Vagina (tissue), 2 donors: Measurements from ENCODE around the gene ITGB3.

Source experiments
- CTCF ChIP-seq, 3 experiments: fragments of 450-650 bp in 2 of 3; fragments of 200-600 bp in 1 of 3; sonication (generic) in 1 of 3; IDR thresholded peaks; one replicate each; pipeline ENCODE4 v1.5.1; 2017 to 2019; ENCODE audit warnings: antibody characterized with exemption in 3 of 3, mild to moderate bottlenecking in 2 of 3, moderate library complexity in 2 of 3
- POLR2A ChIP-seq, 2 donors: fragments of 450-650 bp; IDR thresholded peaks; one replicate each; pipeline ENCODE4 v1.6.1; 2017; ENCODE audit warnings: antibody characterized with exemption in 2 of 2, mild to moderate bottlenecking in 2 of 2, moderate library complexity in 2 of 2

GRCh38 chr17:47207143-47208067 lies 46.2 kb upstream of the ITGB3 start:
- no peak for TF ChIP-seq CTCF (IDR thresholded peaks at IDR 0.05)
- TF ChIP-seq POLR2A (IDR thresholded peaks at IDR 0.05) = no peak
